Type B pancreatic cell (in vitro differentiated cells): ENCODE data around the gene NPTX2. TPM values are rescaled to one million over a fixed set of nuclear protein-coding genes. Genes with fewer than 3 reads are reported as not detected.

ENCODE experiments used
- DNase-seq: peaks from one replicate; pipeline ENCODE4 v3.0.0; 2021; ENCODE audit warnings: mixed read lengths; ENCODE audit not compliant: unreplicated experiment; ENCODE audit errors: extremely low spot score
- H3K27ac Mint-ChIP-seq: 2 replicates; pipeline ENCODE4 v1.8.0; 2021; ENCODE audit warnings: mild to moderate bottlenecking, mixed read lengths
- H3K27me3 Mint-ChIP-seq: 2 replicates; pipeline ENCODE4 v1.8.0; 2021; ENCODE audit warnings: mixed read lengths
- H3K36me3 Mint-ChIP-seq: 2 replicates; pipeline ENCODE4 v1.8.0; 2021; ENCODE audit warnings: mixed read lengths
- H3K4me1 Mint-ChIP-seq: one replicate; pipeline ENCODE4 v1.8.0; 2021; ENCODE audit warnings: mixed read lengths; ENCODE audit not compliant: unreplicated experiment
- H3K4me3 Mint-ChIP-seq: 2 replicates; pipeline ENCODE4 v1.8.0; 2021; ENCODE audit warnings: mild to moderate bottlenecking, mixed read lengths
- H3K9me3 Mint-ChIP-seq: 2 replicates; pipeline ENCODE4 v1.8.0; 2021; ENCODE audit warnings: mixed read lengths
- CTCF ChIP-seq: fragments of 200-600 bp; sonication (generic); conservative IDR thresholded peaks from 2 replicates; pipeline ENCODE4 v1.5.0; 2021; ENCODE audit warnings: antibody characterized with exemption, mild to moderate bottlenecking
- total RNA-seq: library from RNA; stranded (reverse); gene quantifications from 2 replicates; pipeline ENCODE4 v1.2.1, GENCODE V29; 2021; ENCODE audit warnings: low replicate concordance

Gene NPTX2
- total RNA-seq, 1 donor from 2014 or later = 14.2 TPM

GRCh38 chr7:98591926-98592325 is 25.2 kb upstream of the NPTX2 start:
- no peak for TF ChIP-seq CTCF
- Mint-ChIP-seq H3K36me3 (no peaks in the 10 kb centered on the region), H3K27me3 (peaks cover 16% of the 10 kb centered on the region), H3K27ac (no peak overlapping the region), H3K9me3 (no peaks in the 10 kb centered on the region), H3K4me3 (no peak overlapping the region), H3K4me1 (no peaks in the 10 kb centered on the region)
- DNase-seq = no peak

GRCh38 chr7:98594348-98594747 is 22.7 kb upstream of the NPTX2 start:
- no peak for TF ChIP-seq CTCF
- Mint-ChIP-seq H3K36me3 (no peaks in the 10 kb centered on the region), H3K27ac (no peak overlapping the region), H3K4me1 (no peaks in the 10 kb centered on the region), H3K9me3 (no peaks in the 10 kb centered on the region), H3K27me3 (peaks cover 34% of the 10 kb centered on the region), H3K4me3 (no peak overlapping the region)
- DNase-seq = no peak

- TF ChIP-seq CTCF = no peak
- no peak for DNase-seq
- H3K4me3 Mint-ChIP-seq = no peak overlapping the region
- no peaks in the 10 kb centered on the region for H3K4me1 Mint-ChIP-seq
- no peaks in the 10 kb centered on the region for H3K9me3 Mint-ChIP-seq
- no peak overlapping the region for H3K27ac Mint-ChIP-seq
- H3K27me3 Mint-ChIP-seq = peaks cover 38% of the 10 kb centered on the region
- no peaks in the 10 kb centered on the region for H3K36me3 Mint-ChIP-seq
Observed at GRCh38 chr7:98594787-98595186, 22.3 kb upstream of the NPTX2 start.

- DNase-seq = no peak
- Mint-ChIP-seq H3K27me3 (peaks cover 39% of the 10 kb centered on the region), H3K4me1 (no peaks in the 10 kb centered on the region), H3K9me3 (no peaks in the 10 kb centered on the region), H3K36me3 (no peaks in the 10 kb centered on the region), H3K27ac (no peak overlapping the region), H3K4me3 (no peak overlapping the region)
- TF ChIP-seq CTCF = no peak
Observed at GRCh38 chr7:98598846-98599615, 18.1 kb upstream of the NPTX2 start.

- no peak for TF ChIP-seq CTCF
- Mint-ChIP-seq H3K36me3 (no peaks in the 10 kb centered on the region), H3K4me3 (no peak overlapping the region), H3K27ac (no peak overlapping the region), H3K4me1 (no peaks in the 10 kb centered on the region), H3K9me3 (no peaks in the 10 kb centered on the region), H3K27me3 (peaks cover 38% of the 10 kb centered on the region)
- no peak for DNase-seq
Observed at GRCh38 chr7:98599886-98600285, 17.2 kb upstream of the NPTX2 start.
